SK-N-SH (cell line): Measurements from ENCODE around the gene SENP1.

ENCODE experiments used
- CTCF ChIP-seq: fragments of 200-600 bp; sonication (generic); IDR thresholded peaks from 2 replicates; pipeline ENCODE4 v1.6.1; 2017; ENCODE audit warnings: antibody characterized with exemption, mild to moderate bottlenecking, moderate library complexity
- EP300 ChIP-seq, 2 experiments: IDR thresholded peaks; 2 replicates each; pipeline versions ENCODE4 v1.4.0 to v1.6.1; 2012; ENCODE audit warnings: borderline replicate concordance in 1 of 2, low read depth in 1 of 2, low read length in 1 of 2
- FOSL2 ChIP-seq: IDR thresholded peaks from 2 replicates; pipeline ENCODE4 v1.4.0; 2012; ENCODE audit warnings: low read depth, mild to moderate bottlenecking, moderate library complexity, borderline replicate concordance
- NRF1 ChIP-seq: IDR thresholded peaks from 2 replicates; pipeline ENCODE4 v1.6.1; 2012; ENCODE audit warnings: low read depth, mild to moderate bottlenecking, low read length
- TEAD4 ChIP-seq: IDR thresholded peaks from 2 replicates; pipeline ENCODE4 v1.4.0; 2012; ENCODE audit warnings: mild to moderate bottlenecking, borderline replicate concordance; ENCODE audit not compliant: insufficient read depth
- YY1 ChIP-seq: IDR thresholded peaks from 2 replicates; pipeline ENCODE4 v1.4.0; 2012; ENCODE audit warnings: low read depth, mild to moderate bottlenecking

- TF ChIP-seq TEAD4 (no peak), CTCF (no peak), EP300 (IDR thresholded peaks at IDR 0.05; ENCODE audit: borderline replicate concordance in 1 of 2, low read depth in 1 of 2, low read length in 1 of 2) (no peak), NRF1 (no peak), FOSL2 (no peak), YY1 (no peak)
These were observed 29.1 kb upstream of the SENP1 start for GRCh38 chr12:48135027-48135426.
